Measurements from ENCODE around the gene NELL2. TPM values are rescaled to one million over a fixed set of nuclear protein-coding genes. Genes with fewer than 3 reads are reported as not detected.

Gene NELL2
- total RNA-seq, 2 donors from 2014 or later: 5.1 to 6.9 TPM

DNA sequence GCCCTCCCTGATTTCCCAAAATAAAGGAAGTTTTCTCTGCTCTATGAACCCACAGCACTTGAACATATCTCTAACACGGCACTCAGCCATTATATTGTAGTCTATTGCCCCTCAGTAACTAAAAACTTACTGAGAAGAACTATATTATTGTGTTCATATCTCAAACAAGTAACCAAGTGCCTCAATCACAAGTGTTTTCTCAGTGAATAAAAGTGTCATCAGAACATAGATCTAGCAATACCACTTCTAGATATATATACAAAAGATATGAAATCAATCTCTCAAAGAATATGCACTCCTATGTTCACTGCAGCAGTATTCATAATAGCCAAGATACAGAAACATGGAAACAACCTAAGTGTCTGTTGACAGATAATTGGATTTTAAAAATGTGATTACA lies 138.1 kb downstream of the NELL2 start:
- H3K27me3 ChIP-seq (ENCODE audit: control insufficient read depth, insufficient read depth, low read length, poor library complexity, severe bottlenecking): no peaks in the 10 kb centered on the region
- H3K36me3 ChIP-seq (ENCODE audit: control insufficient read depth, insufficient read depth, low read length): no peaks in the 10 kb centered on the region
- TF ChIP-seq, protein P1, sequence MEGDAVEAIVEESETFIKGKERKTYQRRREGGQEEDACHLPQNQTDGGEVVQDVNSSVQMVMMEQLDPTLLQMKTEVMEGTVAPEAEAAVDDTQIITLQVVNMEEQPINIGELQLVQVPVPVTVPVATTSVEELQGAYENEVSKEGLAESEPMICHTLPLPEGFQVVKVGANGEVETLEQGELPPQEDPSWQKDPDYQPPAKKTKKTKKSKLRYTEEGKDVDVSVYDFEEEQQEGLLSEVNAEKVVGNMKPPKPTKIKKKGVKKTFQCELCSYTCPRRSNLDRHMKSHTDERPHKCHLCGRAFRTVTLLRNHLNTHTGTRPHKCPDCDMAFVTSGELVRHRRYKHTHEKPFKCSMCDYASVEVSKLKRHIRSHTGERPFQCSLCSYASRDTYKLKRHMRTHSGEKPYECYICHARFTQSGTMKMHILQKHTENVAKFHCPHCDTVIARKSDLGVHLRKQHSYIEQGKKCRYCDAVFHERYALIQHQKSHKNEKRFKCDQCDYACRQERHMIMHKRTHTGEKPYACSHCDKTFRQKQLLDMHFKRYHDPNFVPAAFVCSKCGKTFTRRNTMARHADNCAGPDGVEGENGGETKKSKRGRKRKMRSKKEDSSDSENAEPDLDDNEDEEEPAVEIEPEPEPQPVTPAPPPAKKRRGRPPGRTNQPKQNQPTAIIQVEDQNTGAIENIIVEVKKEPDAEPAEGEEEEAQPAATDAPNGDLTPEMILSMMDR (conservative IDR thresholded peaks at IDR 0.05): no peak
- no peak for DNase-seq
- Mint-ChIP-seq H3K4me1 (no peaks in the 10 kb centered on the region), H3K27ac (no peak overlapping the region), H3K9me3 (peaks cover 35% of the 10 kb centered on the region), H3K27me3 (ENCODE audit: insufficient read depth) (no peaks in the 10 kb centered on the region), H3K36me3 (ENCODE audit: low read depth) (no peaks in the 10 kb centered on the region), H3K4me3 (no peak overlapping the region)
- H3K9me3 ChIP-seq (ENCODE audit: control insufficient read depth, low read length): peaks cover 4% of the 10 kb centered on the region
- H3K27ac ChIP-seq (ENCODE audit: low read depth, low read length): no peak overlapping the region
- no peak overlapping the region for H3K4me3 ChIP-seq (ENCODE audit: low read length)
- WGBS, 2 experiments (ENCODE audit: insufficient coverage in 1 of 2, insufficient read length in 1 of 2): 83 to 93% methylated on average over 1 of the region's 1 CpG
- H3K4me1 ChIP-seq (ENCODE audit: control insufficient read depth, insufficient read depth, low read length): no peaks in the 10 kb centered on the region
- no peak overlapping the region for H3K9ac ChIP-seq (ENCODE audit: extremely low read depth, low read length, poor library complexity, severe bottlenecking)

DNA sequence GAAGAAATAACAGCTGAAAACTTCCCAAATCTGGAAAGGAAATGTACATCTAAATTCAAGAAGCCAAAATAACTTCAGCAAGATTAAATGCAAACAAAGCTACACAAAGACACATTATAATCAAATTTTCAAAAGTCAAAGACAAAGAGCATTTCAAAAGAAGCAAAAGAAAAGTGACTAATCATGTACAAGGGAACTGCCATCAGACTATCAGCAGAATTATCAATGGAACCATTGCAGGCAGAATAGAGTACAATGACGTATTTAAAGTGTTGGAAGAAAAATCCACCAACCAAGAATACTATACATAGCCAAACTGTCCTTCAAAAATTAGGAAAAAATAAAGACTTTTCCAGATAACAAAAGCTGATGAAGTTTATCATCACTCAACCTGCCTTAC lies 147.5 kb downstream of the NELL2 start:
- no peak overlapping the region for H3K27ac Mint-ChIP-seq
- H3K9me3 Mint-ChIP-seq: peaks cover 27% of the 10 kb centered on the region
- H3K9me3 ChIP-seq (ENCODE audit: control insufficient read depth, low read length): peaks cover 35% of the 10 kb centered on the region

DNA sequence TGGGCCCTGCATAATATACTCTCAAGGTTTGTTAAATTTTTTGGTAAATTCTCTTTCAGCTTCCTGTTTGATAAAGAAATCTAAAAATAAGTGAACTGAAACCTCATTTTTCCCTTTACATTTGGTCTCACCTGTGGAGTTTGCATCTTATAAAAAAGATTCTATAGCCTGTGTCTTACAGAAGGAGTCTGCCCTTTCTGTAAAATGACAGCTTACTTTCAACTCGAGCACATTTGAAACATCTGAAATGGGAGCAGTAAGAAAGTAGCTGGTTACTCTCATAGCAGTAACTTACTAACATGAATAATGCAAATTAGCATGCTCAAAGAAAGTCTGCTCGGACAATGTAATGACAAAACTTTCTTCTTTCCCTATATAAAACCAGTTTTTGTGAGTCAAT lies 155.8 kb downstream of the NELL2 start:
- H3K9me3 Mint-ChIP-seq: no peaks in the 10 kb centered on the region
- no peak for DNase-seq
- WGBS, 2 experiments (ENCODE audit: insufficient coverage in 1 of 2, insufficient read length in 1 of 2): 81% methylated on average over 2 of the region's 2 CpGs; no CpG with 5 or more reads in 1 of the 2 experiments
- H3K27ac ChIP-seq (ENCODE audit: low read depth, low read length): no peak overlapping the region
- no peak overlapping the region for H3K4me3 ChIP-seq (ENCODE audit: low read length)
- H3K9me3 ChIP-seq (ENCODE audit: control insufficient read depth, low read length): peaks cover 6% of the 10 kb centered on the region
- no peaks in the 10 kb centered on the region for H3K36me3 Mint-ChIP-seq (ENCODE audit: low read depth)
- H3K27ac Mint-ChIP-seq: no peak overlapping the region
- TF ChIP-seq, protein P1 (conservative IDR thresholded peaks at IDR 0.05): no peak
- peaks cover 4% of the 10 kb centered on the region for H3K4me1 Mint-ChIP-seq
- no peaks in the 10 kb centered on the region for H3K36me3 ChIP-seq (ENCODE audit: control insufficient read depth, insufficient read depth, low read length)
- no peaks in the 10 kb centered on the region for H3K4me1 ChIP-seq (ENCODE audit: control insufficient read depth, insufficient read depth, low read length)
- H3K27me3 ChIP-seq (ENCODE audit: control insufficient read depth, insufficient read depth, low read length, poor library complexity, severe bottlenecking): no peaks in the 10 kb centered on the region
- no peak overlapping the region for H3K4me3 Mint-ChIP-seq
- H3K9ac ChIP-seq (ENCODE audit: extremely low read depth, low read length, poor library complexity, severe bottlenecking): no peak overlapping the region
- no peaks in the 10 kb centered on the region for H3K27me3 Mint-ChIP-seq (ENCODE audit: insufficient read depth)

More for the DNA sequence above, 147.5 kb downstream of the NELL2 start:
- TF ChIP-seq, protein P1 (conservative IDR thresholded peaks at IDR 0.05): no peak
- 83 to 93% methylated on average over 1 of the region's 1 CpG for WGBS, 2 experiments (ENCODE audit: insufficient coverage in 1 of 2, insufficient read length in 1 of 2)
- Mint-ChIP-seq H3K27me3 (ENCODE audit: insufficient read depth) (no peaks in the 10 kb centered on the region), H3K4me1 (no peaks in the 10 kb centered on the region), H3K4me3 (no peak overlapping the region), H3K36me3 (ENCODE audit: low read depth) (peaks cover 4% of the 10 kb centered on the region)
- no peaks in the 10 kb centered on the region for H3K27me3 ChIP-seq (ENCODE audit: control insufficient read depth, insufficient read depth, low read length, poor library complexity, severe bottlenecking)
- no peak overlapping the region for H3K27ac ChIP-seq (ENCODE audit: low read depth, low read length)
- no peak for DNase-seq
- no peaks in the 10 kb centered on the region for H3K36me3 ChIP-seq (ENCODE audit: control insufficient read depth, insufficient read depth, low read length)
- H3K9ac ChIP-seq (ENCODE audit: extremely low read depth, low read length, poor library complexity, severe bottlenecking): no peak overlapping the region
- H3K4me1 ChIP-seq (ENCODE audit: control insufficient read depth, insufficient read depth, low read length): no peaks in the 10 kb centered on the region
- no peak overlapping the region for H3K4me3 ChIP-seq (ENCODE audit: low read length)

All from endodermal cell (in vitro differentiated cells).